IgD-negative memory B cell (primary cell): ENCODE results near the gene MALRD1. TPM values are rescaled to one million over a fixed set of nuclear protein-coding genes. Genes with fewer than 3 reads are reported as not detected.

Experiments
- H3K27ac Mint-ChIP-seq, 3 donors: one replicate each; pipeline ENCODE4 v1.8.0; 2020 to 2022; ENCODE audit warnings: mild to moderate bottlenecking in 3 of 3, mixed read lengths in 3 of 3, moderate library complexity in 1 of 3
- H3K27me3 Mint-ChIP-seq: one replicate; pipeline ENCODE4 v1.8.0; 2021; ENCODE audit warnings: mixed read lengths
- H3K36me3 Mint-ChIP-seq: one replicate; pipeline ENCODE4 v1.8.0; 2020; ENCODE audit warnings: mild to moderate bottlenecking, mixed read lengths
- H3K4me1 Mint-ChIP-seq, 3 donors: one replicate each; pipeline ENCODE4 v1.8.0; 2020 to 2022; ENCODE audit warnings: mixed read lengths in 3 of 3, mild to moderate bottlenecking in 1 of 3
- H3K4me3 Mint-ChIP-seq, 4 donors: one replicate each; pipeline ENCODE4 v1.8.0; 2020 to 2022; ENCODE audit warnings: mild to moderate bottlenecking in 4 of 4, mixed read lengths in 4 of 4, moderate library complexity in 3 of 4
- H3K9me3 Mint-ChIP-seq, 3 donors: one replicate each; pipeline ENCODE4 v1.8.0; 2020 to 2021; ENCODE audit warnings: mixed read lengths in 3 of 3, mild to moderate bottlenecking in 1 of 3
- polyA plus RNA-seq: library from polyadenylated mRNA; unstranded; fragments of 300-500 nt; fragmentation: Illumina TruSeq; gene quantifications from one replicate; pipeline ENCODE4 v1.2.3, GENCODE V29; 2021

Gene MALRD1
- polyA plus RNA-seq, 1 donor from 2014 or later = not detected

GRCh38 chr10:19158358-19158757 lies 109.8 kb downstream of the MALRD1 start:
- no peaks in the 10 kb centered on the region for H3K36me3 Mint-ChIP-seq
- H3K4me3 Mint-ChIP-seq = no peak overlapping the region
- H3K4me1 Mint-ChIP-seq = no peaks in the 10 kb centered on the region

GRCh38 chr10:19158870-19159269 lies 110.3 kb downstream of the MALRD1 start:
- H3K9me3 Mint-ChIP-seq = peaks cover 2 to 7% (median 3%) of the 10 kb centered on the region in 3 donors
- H3K4me3 Mint-ChIP-seq = no peak overlapping the region
- no peaks in the 10 kb centered on the region for H3K27me3 Mint-ChIP-seq
- H3K4me1 Mint-ChIP-seq = no peaks in the 10 kb centered on the region
- no peak overlapping the region for H3K27ac Mint-ChIP-seq
- no peaks in the 10 kb centered on the region for H3K36me3 Mint-ChIP-seq

More at GRCh38 chr10:19158358-19158757, 109.8 kb downstream of the MALRD1 start:
- Mint-ChIP-seq H3K27me3 (no peaks in the 10 kb centered on the region), H3K9me3 (peaks cover 2 to 7% (median 3%) of the 10 kb centered on the region in 3 donors), H3K27ac (no peak overlapping the region)

GRCh38 chr10:19164461-19164860 lies 115.9 kb downstream of the MALRD1 start:
- Mint-ChIP-seq H3K27ac (no peak overlapping the region), H3K4me3 (no peak overlapping the region), H3K27me3 (no peaks in the 10 kb centered on the region), H3K4me1 (no peaks in the 10 kb centered on the region), H3K9me3 (peaks cover 4 to 10% (median 4%) of the 10 kb centered on the region in 3 donors), H3K36me3 (no peaks in the 10 kb centered on the region)

GRCh38 chr10:19168584-19168983 lies 120.0 kb downstream of the MALRD1 start:
- Mint-ChIP-seq H3K9me3 (peaks cover 2 to 8% (median 4%) of the 10 kb centered on the region in 3 donors), H3K36me3 (no peaks in the 10 kb centered on the region), H3K4me3 (no peak overlapping the region), H3K27ac (no peak overlapping the region), H3K27me3 (no peaks in the 10 kb centered on the region), H3K4me1 (no peaks in the 10 kb centered on the region)

GRCh38 chr10:19169041-19169440 lies 120.4 kb downstream of the MALRD1 start:
- Mint-ChIP-seq H3K36me3 (no peaks in the 10 kb centered on the region), H3K9me3 (peaks cover 2 to 8% (median 4%) of the 10 kb centered on the region in 3 donors), H3K4me1 (no peaks in the 10 kb centered on the region), H3K27ac (no peak overlapping the region), H3K27me3 (no peaks in the 10 kb centered on the region), H3K4me3 (no peak overlapping the region)

GRCh38 chr10:19169684-19170083 lies 121.1 kb downstream of the MALRD1 start:
- H3K4me1 Mint-ChIP-seq = no peaks in the 10 kb centered on the region
- H3K4me3 Mint-ChIP-seq = no peak overlapping the region
- peaks cover 2 to 8% (median 4%) of the 10 kb centered on the region in 3 donors for H3K9me3 Mint-ChIP-seq
- no peaks in the 10 kb centered on the region for H3K36me3 Mint-ChIP-seq
- H3K27ac Mint-ChIP-seq = no peak overlapping the region
- no peaks in the 10 kb centered on the region for H3K27me3 Mint-ChIP-seq

GRCh38 chr10:19178675-19179074 lies 130.1 kb downstream of the MALRD1 start:
- no peaks in the 10 kb centered on the region for H3K4me1 Mint-ChIP-seq
- no peak overlapping the region for H3K27ac Mint-ChIP-seq
- no peaks in the 10 kb centered on the region for H3K36me3 Mint-ChIP-seq
- peaks cover 4 to 8% (median 7%) of the 10 kb centered on the region in 3 donors for H3K9me3 Mint-ChIP-seq
- no peaks in the 10 kb centered on the region for H3K27me3 Mint-ChIP-seq
- H3K4me3 Mint-ChIP-seq = no peak overlapping the region

- Mint-ChIP-seq H3K27me3 (no peaks in the 10 kb centered on the region), H3K36me3 (no peaks in the 10 kb centered on the region), H3K4me1 (no peaks in the 10 kb centered on the region), H3K27ac (no peak overlapping the region), H3K9me3 (peaks cover 1 to 11% (median 5%) of the 10 kb centered on the region in 3 donors), H3K4me3 (no peak overlapping the region)
Observed at GRCh38 chr10:19184891-19185290, 136.3 kb downstream of the MALRD1 start.

GRCh38 chr10:19194866-19195265 lies 146.3 kb downstream of the MALRD1 start:
- H3K9me3 Mint-ChIP-seq = peaks cover 0 to 4% (median 3%) of the 10 kb centered on the region in 3 donors
- no peak overlapping the region for H3K4me3 Mint-ChIP-seq
- H3K27ac Mint-ChIP-seq = no peak overlapping the region
- no peaks in the 10 kb centered on the region for H3K27me3 Mint-ChIP-seq
- H3K36me3 Mint-ChIP-seq = no peaks in the 10 kb centered on the region
- no peaks in the 10 kb centered on the region for H3K4me1 Mint-ChIP-seq

- no peaks in the 10 kb centered on the region for H3K27me3 Mint-ChIP-seq
- no peaks in the 10 kb centered on the region for H3K36me3 Mint-ChIP-seq
- no peak overlapping the region for H3K4me3 Mint-ChIP-seq
- H3K27ac Mint-ChIP-seq = no peak overlapping the region
- peaks cover 0 to 3% (median 1%) of the 10 kb centered on the region in 3 donors for H3K9me3 Mint-ChIP-seq
- H3K4me1 Mint-ChIP-seq = no peaks in the 10 kb centered on the region
Observed at GRCh38 chr10:19195698-19196097, 147.1 kb downstream of the MALRD1 start.

GRCh38 chr10:19200211-19200610 lies 151.6 kb downstream of the MALRD1 start:
- no peaks in the 10 kb centered on the region for H3K27me3 Mint-ChIP-seq
- H3K36me3 Mint-ChIP-seq = no peaks in the 10 kb centered on the region
- no peaks in the 10 kb centered on the region for H3K4me1 Mint-ChIP-seq
- H3K4me3 Mint-ChIP-seq = no peak overlapping the region
- H3K27ac Mint-ChIP-seq = no peak overlapping the region
- H3K9me3 Mint-ChIP-seq = no peaks in the 10 kb centered on the region

- Mint-ChIP-seq H3K4me1 (no peaks in the 10 kb centered on the region), H3K27me3 (no peaks in the 10 kb centered on the region), H3K4me3 (no peak overlapping the region), H3K36me3 (no peaks in the 10 kb centered on the region), H3K27ac (no peak overlapping the region), H3K9me3 (peaks cover 0 to 5% (median 3%) of the 10 kb centered on the region in 3 donors)
Observed at GRCh38 chr10:19204246-19204917, 155.8 kb downstream of the MALRD1 start.

- Mint-ChIP-seq H3K4me1 (no peaks in the 10 kb centered on the region), H3K4me3 (no peak overlapping the region), H3K27me3 (no peaks in the 10 kb centered on the region), H3K9me3 (peaks cover 0 to 8% (median 6%) of the 10 kb centered on the region in 3 donors), H3K27ac (no peak overlapping the region), H3K36me3 (no peaks in the 10 kb centered on the region)
Observed at GRCh38 chr10:19209319-19209718, 160.7 kb downstream of the MALRD1 start.

- no peaks in the 10 kb centered on the region for H3K36me3 Mint-ChIP-seq
- no peaks in the 10 kb centered on the region for H3K4me1 Mint-ChIP-seq
- no peak overlapping the region for H3K4me3 Mint-ChIP-seq
- H3K27ac Mint-ChIP-seq = no peak overlapping the region
- H3K27me3 Mint-ChIP-seq = no peaks in the 10 kb centered on the region
- peaks cover 4 to 18% (median 6%) of the 10 kb centered on the region in 3 donors for H3K9me3 Mint-ChIP-seq
Observed at GRCh38 chr10:19212590-19212989, 164.0 kb downstream of the MALRD1 start.

- no peaks in the 10 kb centered on the region for H3K27me3 Mint-ChIP-seq
- no peaks in the 10 kb centered on the region for H3K4me1 Mint-ChIP-seq
- no peak overlapping the region for H3K4me3 Mint-ChIP-seq
- H3K9me3 Mint-ChIP-seq = peaks cover 1 to 18% (median 5%) of the 10 kb centered on the region in 3 donors
- H3K27ac Mint-ChIP-seq = no peak overlapping the region
- peaks cover 3% of the 10 kb centered on the region for H3K36me3 Mint-ChIP-seq
Observed at GRCh38 chr10:19221216-19221615, 172.6 kb downstream of the MALRD1 start.

GRCh38 chr10:19226025-19226424 lies 177.4 kb downstream of the MALRD1 start:
- H3K9me3 Mint-ChIP-seq = peaks cover 3 to 22% (median 6%) of the 10 kb centered on the region in 3 donors
- no peak overlapping the region for H3K27ac Mint-ChIP-seq
- H3K4me3 Mint-ChIP-seq = no peak overlapping the region
- H3K36me3 Mint-ChIP-seq = peaks cover 3% of the 10 kb centered on the region
- no peaks in the 10 kb centered on the region for H3K27me3 Mint-ChIP-seq
- no peaks in the 10 kb centered on the region for H3K4me1 Mint-ChIP-seq
